Caco-2 (cell line): Measurements from ENCODE around the gene LTB4R. TPM values are rescaled to one million over a fixed set of nuclear protein-coding genes. Genes with fewer than 3 reads are reported as not detected.

Experiments used
- BruUV-seq: library from RNA; stranded (reverse); fragments of 400-500 nt; replicated peaks from 2 replicates; lab custom pipeline; 2021; lab: Mats Ljungman, UMichigan
- CTCF ChIA-PET: fragments of 300-600 bp; sonication (Branson Sonifier 250); formaldehyde crosslinking; loops from one replicate; lab custom pipeline; 2022; ENCODE audit warnings: antibody characterized with exemption; lab: Charles Lee
- POLR2A ChIA-PET: fragments of 300-600 bp; sonication (Branson Sonifier 250); formaldehyde crosslinking; loops from one replicate; lab custom pipeline; 2022; ENCODE audit warnings: antibody characterized with exemption; lab: Charles Lee
- DNase-seq, 2 experiments: peaks; one replicate each; pipeline versions ENCODE4 v3.0.0 to v3.0.0-alpha.2; 2020 to 2022
- H3K27me3 ChIP-seq: replicated peaks from 2 replicates; pipeline ENCODE4 v1.6.0; 2011; ENCODE audit warnings: low read length; ENCODE audit not compliant: control insufficient read depth, insufficient read depth
- H3K36me3 ChIP-seq: 2 replicates; pipeline ENCODE4 v1.5.1; 2011; ENCODE audit warnings: low read length; ENCODE audit not compliant: control insufficient read depth, insufficient read depth
- H3K4me1 ChIP-seq: fragments of 250-450 bp; sonication (Bioruptor Pico); 2 replicates; pipeline ENCODE4 v1.5.1; 2020; ENCODE audit warnings: mild to moderate bottlenecking
- H3K4me3 ChIP-seq: 2 replicates; pipeline ENCODE4 v1.5.1; 2011; ENCODE audit warnings: low read depth, mild to moderate bottlenecking, control low read depth, low read length
- H3K9me3 ChIP-seq: fragments of 250-450 bp; sonication (Bioruptor Pico); 2 replicates; pipeline ENCODE4 v1.5.1; 2020; ENCODE audit warnings: mild to moderate bottlenecking, moderate library complexity
- H3K27ac Mint-ChIP-seq: one replicate; pipeline ENCODE4 v1.8.0; 2022; ENCODE audit warnings: mixed read lengths; ENCODE audit not compliant: unreplicated experiment
- H3K27me3 Mint-ChIP-seq: one replicate; pipeline ENCODE4 v1.8.0; 2022; ENCODE audit warnings: mixed read lengths; ENCODE audit not compliant: insufficient read depth, unreplicated experiment
- H3K36me3 Mint-ChIP-seq: one replicate; pipeline ENCODE4 v1.8.0; 2022; ENCODE audit warnings: mild to moderate bottlenecking, mixed read lengths; ENCODE audit not compliant: insufficient read depth, unreplicated experiment
- H3K4me1 Mint-ChIP-seq: one replicate; pipeline ENCODE4 v1.8.0; 2022; ENCODE audit warnings: low read depth, mixed read lengths; ENCODE audit not compliant: unreplicated experiment
- H3K4me3 Mint-ChIP-seq: one replicate; pipeline ENCODE4 v1.8.0; 2022; ENCODE audit warnings: mild to moderate bottlenecking, moderate library complexity, mixed read lengths; ENCODE audit not compliant: unreplicated experiment
- H3K9me3 Mint-ChIP-seq: one replicate; pipeline ENCODE4 v1.8.0; 2022; ENCODE audit warnings: mixed read lengths; ENCODE audit not compliant: unreplicated experiment
- CTCF ChIP-seq, 2 experiments: fragments of 200-600 bp in 1 of 2; IDR thresholded peaks; 1 replicate in 1 of 2; 2 replicates in 1 of 2; pipeline versions ENCODE4 v1.5.1 to v1.8.0; 2011 to 2022; ENCODE audit warnings: antibody characterized with exemption in 1 of 2, control low read depth in 1 of 2, inconsistent platforms in 1 of 2, low read depth in 1 of 2, low read length in 1 of 2, mild to moderate bottlenecking in 1 of 2, moderate library complexity in 1 of 2; ENCODE audit not compliant: insufficient read depth in 1 of 2, severe bottlenecking in 1 of 2, unreplicated experiment in 1 of 2
- intact Hi-C: fragments of 100-400 bp; cut with micrococcal nuclease; formaldehyde crosslinking; loops from one replicate; pipeline ENCODE4 v1.10.0; 2022; ENCODE audit not compliant: unreplicated experiment
- total RNA-seq: library from RNA; stranded (reverse); gene quantifications from 2 replicates; pipeline ENCODE4 v1.2.3, GENCODE V29; 2022

LTB4R gene
- total RNA-seq, 1 experiment from 2014 or later, result 7.8 TPM

- peaks cover 22% of the 10 kb centered on the region for H3K4me1 ChIP-seq
- no TSS peak for BruUV-seq
- no peak for DNase-seq
- intact Hi-C loops, result no loop called here
- Mint-ChIP-seq H3K4me1 (peaks cover 12% of the 10 kb centered on the region), H3K36me3 (peaks cover 27% of the 10 kb centered on the region), H3K27ac (no peak overlapping the region), H3K4me3 (no peak overlapping the region), H3K9me3 (no peaks in the 10 kb centered on the region), H3K27me3 (no peaks in the 10 kb centered on the region)
- ChIA-PET POLR2A (no interaction called here), CTCF (no interaction called here)
- no peaks in the 10 kb centered on the region for H3K27me3 ChIP-seq
- no peaks in the 10 kb centered on the region for H3K36me3 ChIP-seq
- no peak for TF ChIP-seq CTCF (IDR thresholded peaks at IDR 0.05; ENCODE audit: insufficient read depth in 1 of 2, low read depth in 1 of 2, low read length in 1 of 2, severe bottlenecking in 1 of 2, unreplicated experiment in 1 of 2)
- H3K9me3 ChIP-seq, result no peaks in the 10 kb centered on the region
- no peak overlapping the region for H3K4me3 ChIP-seq
Measured at GRCh38 chr14:24312736-24313507, 1.6 kb downstream of the LTB4R start.

- Mint-ChIP-seq H3K4me3 (no peak overlapping the region), H3K9me3 (no peaks in the 10 kb centered on the region), H3K27me3 (peaks cover 3% of the 10 kb centered on the region), H3K36me3 (peaks cover 21% of the 10 kb centered on the region), H3K27ac (no peak overlapping the region), H3K4me1 (peaks cover 6% of the 10 kb centered on the region)
- no peaks in the 10 kb centered on the region for H3K27me3 ChIP-seq
- H3K4me1 ChIP-seq, result peaks cover 14% of the 10 kb centered on the region
- H3K36me3 ChIP-seq, result no peaks in the 10 kb centered on the region
- ChIA-PET POLR2A (no interaction called here), CTCF (no interaction called here)
- H3K9me3 ChIP-seq, result no peaks in the 10 kb centered on the region
- intact Hi-C loops, result no loop called here
- no peak overlapping the region for H3K4me3 ChIP-seq
- TF ChIP-seq CTCF (IDR thresholded peaks at IDR 0.05; ENCODE audit: insufficient read depth in 1 of 2, low read depth in 1 of 2, low read length in 1 of 2, severe bottlenecking in 1 of 2, unreplicated experiment in 1 of 2), result no peak
- no peak for DNase-seq
- TSS peak; percentile 17 for BruUV-seq
Measured at GRCh38 chr14:24313913-24314312, 2.6 kb downstream of the LTB4R start.

- no peaks in the 10 kb centered on the region for H3K9me3 ChIP-seq
- peaks cover 6% of the 10 kb centered on the region for H3K4me1 Mint-ChIP-seq
- peaks cover 14% of the 10 kb centered on the region for H3K4me1 ChIP-seq
- H3K27me3 Mint-ChIP-seq, result peaks cover 8% of the 10 kb centered on the region
- no peak overlapping the region for H3K27ac Mint-ChIP-seq
- H3K36me3 Mint-ChIP-seq, result peaks cover 17% of the 10 kb centered on the region
- no peaks in the 10 kb centered on the region for H3K27me3 ChIP-seq
- H3K4me3 Mint-ChIP-seq, result no peak overlapping the region
- no peaks in the 10 kb centered on the region for H3K36me3 ChIP-seq
- no peak for TF ChIP-seq CTCF (IDR thresholded peaks at IDR 0.05; ENCODE audit: insufficient read depth in 1 of 2, low read depth in 1 of 2, low read length in 1 of 2, severe bottlenecking in 1 of 2, unreplicated experiment in 1 of 2)
- POLR2A ChIA-PET, result no interaction called here
- intact Hi-C loops, result no loop called here
- no peak overlapping the region for H3K4me3 ChIP-seq
- H3K9me3 Mint-ChIP-seq, result no peaks in the 10 kb centered on the region
- no TSS peak for BruUV-seq
- no peak for DNase-seq
- CTCF ChIA-PET, result interaction anchor here (1.1 kb wide), 1 partner anchor 52 kb away, joined by 5 read pairs; no protein-coding TSS in a partner anchor
Measured at GRCh38 chr14:24314377-24315193, 3.3 kb downstream of the LTB4R start.
